HG02943 (cell line): ENCODE data around the gene CXXC5.

Experiments used
- ATAC-seq: cut with Tn5 transposase; IDR thresholded peaks from one replicate; pipeline ENCODE4 v1.9.1; 2021; ENCODE audit warnings: mild to moderate bottlenecking, low read depth, moderate library complexity; ENCODE audit not compliant: unreplicated experiment

Gene CXXC5

GRCh38 chr5:139650689-139651042, 2.5 kb downstream of the CXXC5 start:
- no peak for ATAC-seq

- ATAC-seq = no peak
These were observed 3.1 kb downstream of the CXXC5 start for GRCh38 chr5:139651043-139651834.

- ATAC-seq = peak; percentile 35
These were observed 4.0 kb downstream of the CXXC5 start for GRCh38 chr5:139651853-139652787.

GRCh38 chr5:139652788-139653241, 4.7 kb downstream of the CXXC5 start:
- ATAC-seq = peak; percentile 27

- no peak for ATAC-seq
These were observed 5.5 kb downstream of the CXXC5 start for GRCh38 chr5:139653616-139654015.

GRCh38 chr5:139654464-139654863, 6.3 kb downstream of the CXXC5 start:
- ATAC-seq = no peak

- no peak for ATAC-seq
These were observed 6.8 kb downstream of the CXXC5 start for GRCh38 chr5:139654871-139655491.

GRCh38 chr5:139655727-139656271, 7.7 kb downstream of the CXXC5 start:
- no peak for ATAC-seq

GRCh38 chr5:139657363-139658321, 9.5 kb downstream of the CXXC5 start:
- no peak for ATAC-seq

GRCh38 chr5:139658501-139658927, 10.4 kb downstream of the CXXC5 start:
- ATAC-seq = no peak

- no peak for ATAC-seq
These were observed 10.9 kb downstream of the CXXC5 start for GRCh38 chr5:139658928-139659667.

- no peak for ATAC-seq
These were observed 11.5 kb downstream of the CXXC5 start for GRCh38 chr5:139659695-139660101.

GRCh38 chr5:139660105-139660922, 12.2 kb downstream of the CXXC5 start:
- ATAC-seq = no peak

- ATAC-seq = no peak
These were observed 13.0 kb downstream of the CXXC5 start for GRCh38 chr5:139660923-139661814.

GRCh38 chr5:139662617-139663016, 14.5 kb downstream of the CXXC5 start:
- ATAC-seq = no peak

- ATAC-seq = no peak
These were observed 15.3 kb downstream of the CXXC5 start for GRCh38 chr5:139663207-139664085.
